Measurements from ENCODE around the gene CDC42. TPM values are rescaled to one million over a fixed set of nuclear protein-coding genes. Genes with fewer than 3 reads are reported as not detected.

The CDC42 gene
- total RNA-seq, 1 experiment from 2014 or later: 150 TPM

DNA sequence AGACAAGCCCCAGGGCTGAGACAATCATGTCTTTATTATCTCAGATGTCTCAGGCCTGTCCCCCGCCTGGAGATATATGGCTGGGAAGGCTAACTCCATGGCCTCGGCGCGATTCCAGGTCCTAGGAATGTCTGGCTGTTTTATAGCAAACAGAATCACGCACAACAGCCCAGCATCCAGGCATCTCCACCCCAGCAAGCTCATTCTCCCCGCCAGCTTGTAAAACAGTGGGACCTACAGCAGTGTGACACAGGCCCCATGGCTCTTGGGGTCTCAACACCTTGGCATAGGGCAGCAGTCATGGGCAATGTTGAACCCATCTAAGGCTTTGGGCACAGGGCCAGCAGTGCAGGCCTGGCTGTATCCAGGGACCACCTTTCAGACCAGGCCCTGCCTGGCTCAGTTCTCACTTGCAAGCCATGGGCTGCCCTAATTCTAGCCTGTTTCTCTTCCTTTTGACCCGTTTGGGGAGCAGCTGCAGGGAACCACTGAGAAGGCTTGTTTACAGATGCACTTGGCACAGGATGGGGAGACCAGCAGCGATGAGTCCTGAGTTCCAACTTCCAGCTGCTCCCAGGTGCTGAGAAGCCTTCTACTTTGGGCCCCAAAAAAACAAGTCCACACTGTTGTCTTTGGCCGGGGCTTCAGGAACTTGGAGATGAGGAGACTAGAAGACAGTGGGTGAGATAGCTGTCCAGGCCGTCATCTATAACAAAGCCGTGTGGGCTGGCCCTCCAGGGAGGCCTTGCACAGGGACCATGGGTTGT lies 56.0 kb downstream of the CDC42 start:
- DNase-seq (ENCODE audit: low spot score): no peak

DNA sequence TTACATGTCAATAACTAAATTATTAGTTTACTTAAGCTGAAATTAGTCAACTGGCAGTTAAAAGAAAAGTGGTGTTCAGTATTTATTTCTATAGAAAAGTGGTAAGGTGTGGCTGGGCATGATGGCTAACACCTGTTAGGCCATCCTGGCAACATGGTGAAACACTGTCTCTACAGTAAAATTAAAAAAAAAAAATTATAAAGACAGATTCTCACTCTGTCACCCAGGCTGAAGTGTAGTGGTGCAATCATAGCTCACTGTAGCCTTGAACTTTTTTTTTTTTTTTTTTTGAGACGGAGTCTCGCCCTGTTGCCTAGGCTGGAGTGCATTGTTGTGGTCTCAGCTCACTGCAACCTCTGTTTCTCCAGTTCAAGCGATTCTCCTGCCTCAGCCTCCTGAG lies 57.5 kb downstream of the CDC42 start:
- no peak for DNase-seq (ENCODE audit: low spot score)

DNA sequence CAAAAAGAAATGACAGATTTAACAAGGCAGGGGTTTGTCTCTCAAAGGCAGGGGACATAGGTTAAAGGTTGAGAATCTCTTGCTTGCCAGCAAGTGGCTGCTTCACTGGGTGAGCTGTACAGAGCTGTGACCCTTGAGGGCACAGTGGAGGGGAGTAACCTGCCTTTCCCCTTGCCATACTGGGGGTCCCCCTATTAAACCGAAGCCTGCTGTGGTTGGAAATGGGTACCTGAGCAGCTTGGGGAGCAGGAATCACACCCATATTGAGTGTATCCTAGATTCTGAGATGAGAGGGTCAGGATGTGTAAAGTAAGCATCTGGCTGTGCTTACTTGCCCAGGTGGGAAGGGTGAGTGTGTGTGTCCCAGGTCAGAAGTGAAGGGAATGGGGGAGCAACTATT lies 58.6 kb downstream of the CDC42 start:
- DNase-seq (ENCODE audit: low spot score): no peak

DNA sequence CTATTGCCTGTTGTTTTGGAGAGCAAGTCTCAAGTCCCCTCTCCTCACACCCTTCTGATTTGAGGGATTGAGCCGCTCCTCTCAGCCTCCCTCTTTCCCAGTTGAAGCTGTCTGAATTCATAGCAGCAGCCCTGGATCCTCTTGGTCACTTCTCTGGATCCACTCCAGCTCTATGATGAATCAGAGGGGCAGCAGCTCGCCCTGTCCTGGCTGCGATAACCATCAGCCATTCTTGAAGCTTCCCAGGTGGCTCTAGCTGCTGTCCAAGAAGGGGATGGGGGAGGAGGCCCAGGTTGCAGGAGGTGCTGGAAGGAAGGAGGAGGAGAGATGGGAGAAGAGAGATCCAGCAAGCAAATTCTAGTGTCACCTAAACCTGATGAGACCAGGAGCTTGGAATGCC lies 59.1 kb downstream of the CDC42 start:
- DNase-seq (ENCODE audit: low spot score): no peak

DNA sequence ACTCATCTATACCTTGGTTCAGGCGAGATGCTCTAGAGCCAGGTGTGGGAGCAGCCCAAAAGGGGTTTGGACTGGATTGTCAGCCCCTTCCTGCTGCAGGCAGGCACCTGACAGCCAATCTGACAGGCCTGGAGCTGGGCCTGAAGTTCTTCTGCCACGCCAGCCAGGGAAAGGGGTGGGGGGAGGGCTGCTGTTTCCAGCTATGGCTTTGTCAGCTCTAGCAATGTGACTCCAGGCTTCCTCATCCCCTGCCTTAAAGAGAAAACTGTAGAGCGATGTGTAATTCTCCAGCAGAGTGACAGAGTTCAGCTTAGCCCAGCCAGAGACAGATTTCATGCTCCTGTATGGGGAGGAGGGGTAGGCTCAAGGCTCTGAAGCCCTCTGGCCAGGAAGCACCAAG lies 60.0 kb downstream of the CDC42 start:
- DNase-seq (ENCODE audit: low spot score): no peak

DNA sequence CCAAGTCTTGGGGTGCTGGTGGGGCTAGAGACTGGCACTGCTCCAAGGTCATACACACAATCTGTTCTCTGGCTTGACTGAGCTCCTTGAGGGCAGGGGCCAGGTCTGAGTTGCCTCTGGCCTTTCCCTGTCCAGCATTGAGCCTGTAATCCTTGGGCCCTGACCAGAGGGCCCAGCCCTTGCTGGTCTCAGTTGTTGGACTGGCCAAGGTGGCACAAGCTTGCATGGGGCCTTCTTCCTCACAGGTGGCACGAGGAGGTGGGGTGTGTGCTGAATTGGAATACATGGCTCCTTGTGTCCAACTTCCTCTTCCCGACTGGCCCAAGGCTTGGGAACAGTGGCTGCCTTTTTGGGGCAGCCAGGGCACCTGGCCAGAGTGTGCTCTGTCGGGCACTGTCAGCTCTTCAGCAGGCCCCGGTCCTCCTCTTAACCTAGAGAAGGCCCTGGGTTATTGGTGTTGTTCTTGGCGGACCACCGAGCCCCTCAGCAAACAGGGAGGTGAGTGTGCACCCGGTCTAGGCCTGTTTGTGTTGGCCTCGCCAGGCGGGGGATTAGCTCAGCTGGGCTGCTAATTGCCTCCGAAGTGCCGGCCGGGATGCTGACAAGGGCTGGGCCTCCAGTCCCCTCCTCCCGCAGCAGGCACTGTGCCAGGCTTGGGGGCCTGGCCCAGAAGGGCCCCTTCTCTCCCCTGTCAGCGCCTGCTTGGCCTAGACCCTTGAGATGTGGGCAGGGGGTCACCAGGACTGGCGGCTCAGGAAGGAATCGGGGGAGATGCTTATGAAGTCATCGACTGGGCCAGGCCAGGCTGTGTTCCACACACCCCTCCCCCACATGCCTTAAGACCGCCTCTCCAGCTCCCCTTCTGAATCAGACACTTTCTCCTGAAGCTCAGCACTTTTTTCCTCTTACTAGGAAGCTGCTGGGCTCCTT lies 61.8 kb downstream of the CDC42 start:
- DNase-seq (ENCODE audit: low spot score): no peak

DNA sequence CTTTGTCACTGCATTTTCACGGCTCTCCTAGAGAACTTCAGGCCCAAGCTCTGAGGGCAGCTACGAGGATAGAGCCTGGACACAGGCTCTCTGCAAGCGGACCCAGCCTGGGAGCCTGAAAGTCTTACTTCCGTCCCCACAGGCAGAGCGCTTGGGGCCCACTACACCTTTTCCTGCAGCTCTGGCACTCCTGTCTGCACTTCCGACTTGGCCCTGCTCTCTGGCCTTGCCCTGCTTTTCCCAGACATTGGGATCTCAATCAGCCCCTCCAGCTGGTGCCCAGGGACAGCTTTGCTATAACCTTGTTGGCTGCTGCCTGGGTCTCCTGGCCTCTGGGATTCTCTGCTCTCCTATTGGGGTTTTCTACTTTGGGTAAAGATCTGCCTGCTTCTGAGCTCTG lies 62.8 kb downstream of the CDC42 start:
- DNase-seq (ENCODE audit: low spot score): no peak

DNA sequence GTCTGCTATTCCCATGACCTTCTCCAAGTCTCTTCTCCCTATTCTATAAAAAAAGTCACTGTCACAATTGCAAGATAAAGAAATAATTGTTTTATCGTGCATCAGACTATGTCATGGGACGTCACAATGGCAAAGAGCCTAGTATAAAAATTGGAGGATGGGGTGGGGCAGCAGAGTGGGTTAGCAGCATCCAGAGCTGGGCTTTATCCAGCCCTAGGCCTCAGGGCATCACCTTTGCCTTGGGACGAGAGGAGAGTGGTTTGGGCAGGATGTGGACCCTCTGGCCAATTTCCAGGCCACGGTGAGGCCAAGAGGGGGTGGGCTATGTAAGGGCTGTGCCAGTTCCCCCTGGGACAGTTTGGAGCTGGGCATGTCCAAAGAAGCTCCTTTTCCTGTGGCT lies 64.7 kb downstream of the CDC42 start:
- DNase-seq (ENCODE audit: low spot score): no peak

DNA sequence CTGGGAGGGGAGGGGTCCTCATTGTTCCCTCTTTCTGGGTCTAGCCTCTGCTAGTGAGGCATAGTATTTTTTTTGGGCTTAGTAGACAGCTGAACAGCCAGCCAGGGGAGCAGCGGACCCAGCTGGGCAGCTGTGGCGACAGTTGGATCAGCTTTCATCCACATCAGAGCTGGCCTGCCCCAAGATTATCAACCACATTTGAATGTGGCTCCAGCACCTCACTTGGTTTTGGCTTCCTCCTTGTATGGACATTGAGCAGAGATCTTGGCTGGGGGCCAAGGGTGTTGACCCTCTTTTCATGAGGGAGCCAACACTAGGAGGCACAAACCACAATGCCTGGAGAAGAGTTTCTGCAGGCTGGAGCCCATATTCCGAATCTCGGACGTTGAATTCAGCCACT lies 65.3 kb downstream of the CDC42 start:
- DNase-seq (ENCODE audit: low spot score): no peak

DNA sequence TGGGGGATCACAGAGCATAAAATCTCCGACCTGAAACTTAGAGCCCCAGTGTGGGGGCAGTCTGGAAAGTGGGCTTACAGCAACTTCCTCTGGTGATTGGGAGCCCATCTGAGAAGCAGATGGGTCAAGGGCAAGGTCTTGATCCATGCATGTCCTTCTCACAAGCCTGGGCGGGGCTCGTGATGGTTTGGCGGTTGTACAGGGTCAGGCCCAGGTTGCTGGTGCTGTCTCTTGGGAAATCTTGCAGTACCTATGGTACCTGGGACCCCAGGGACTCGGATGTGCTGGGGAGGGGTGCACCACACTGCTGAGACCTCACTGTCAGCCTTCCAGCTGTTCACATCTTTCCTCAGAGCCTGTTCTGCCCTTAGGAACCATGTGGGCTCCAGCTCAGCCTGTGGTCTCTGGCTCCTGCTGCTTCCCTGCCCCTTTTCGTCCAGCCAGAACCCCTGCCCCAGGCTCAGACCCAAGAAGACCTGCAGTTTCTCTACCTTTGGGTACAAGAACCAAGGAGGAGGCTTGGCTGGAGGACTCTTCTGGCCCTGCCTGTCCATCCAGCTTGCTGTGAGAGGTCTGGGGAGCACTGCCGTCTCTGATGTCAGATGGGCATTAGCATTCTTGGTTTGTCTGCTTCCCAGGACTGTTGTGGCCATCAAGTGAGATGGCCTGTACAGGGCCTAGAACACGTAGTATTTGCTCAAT lies 65.9 kb downstream of the CDC42 start:
- DNase-seq (ENCODE audit: low spot score): no peak

DNA sequence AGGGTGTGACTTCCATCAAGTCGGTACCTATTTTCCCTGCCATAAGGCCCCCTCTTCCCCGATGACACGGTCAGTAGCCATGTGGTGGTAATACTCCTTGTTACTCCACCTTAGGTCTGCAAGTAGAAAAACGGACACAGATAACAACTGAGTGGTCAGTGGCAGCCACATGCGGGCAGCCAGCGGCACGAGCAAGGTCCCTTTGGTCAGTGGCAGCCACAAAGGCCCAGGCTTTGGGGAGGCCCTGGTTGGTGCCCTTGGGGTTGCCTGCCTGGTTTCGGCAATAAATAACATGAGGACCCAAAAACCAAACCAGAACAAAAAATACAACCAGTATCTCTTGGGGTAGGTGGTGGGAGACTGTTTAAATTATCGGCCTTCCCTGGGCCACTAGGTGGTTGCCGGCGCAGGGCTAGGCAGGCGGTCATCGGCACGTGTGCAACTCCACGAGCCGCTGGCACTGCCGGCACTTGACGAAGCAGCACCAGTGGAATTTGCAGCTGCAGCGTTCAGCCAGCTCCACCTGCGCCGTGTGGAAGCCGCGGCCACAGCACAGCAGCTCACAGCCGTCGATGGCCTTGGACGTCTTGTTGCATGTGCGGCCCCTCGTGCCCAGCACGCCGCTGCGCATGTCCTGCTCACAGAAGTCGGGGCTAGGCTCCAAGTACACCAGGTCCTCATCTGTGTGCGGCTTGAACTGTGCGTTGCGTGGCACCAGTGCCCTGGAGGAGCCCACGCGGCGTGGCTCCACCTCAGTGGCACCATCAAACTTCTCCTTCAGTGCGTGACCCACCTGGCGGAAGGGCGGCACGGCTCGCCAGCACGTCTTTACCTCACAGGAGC lies 67.3 kb downstream of the CDC42 start:
- no peak for DNase-seq (ENCODE audit: low spot score)

DNA sequence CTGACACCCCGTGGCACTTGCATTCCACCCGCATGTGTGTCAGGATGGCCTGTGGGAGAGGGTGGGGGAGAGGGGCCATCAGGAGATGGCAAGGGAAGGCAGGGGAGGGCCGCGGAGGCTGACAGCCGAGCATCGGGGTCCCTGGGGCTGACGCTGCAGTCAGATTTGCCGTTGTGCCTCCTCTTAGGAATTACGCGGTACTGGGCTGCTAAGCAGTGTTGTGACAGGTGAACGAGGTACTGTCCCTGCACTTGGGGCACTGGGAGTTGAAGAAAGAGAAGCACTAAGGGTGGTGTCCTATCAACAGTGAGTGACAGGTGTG lies 67.9 kb downstream of the CDC42 start:
- DNase-seq (ENCODE audit: low spot score): no peak

DNA sequence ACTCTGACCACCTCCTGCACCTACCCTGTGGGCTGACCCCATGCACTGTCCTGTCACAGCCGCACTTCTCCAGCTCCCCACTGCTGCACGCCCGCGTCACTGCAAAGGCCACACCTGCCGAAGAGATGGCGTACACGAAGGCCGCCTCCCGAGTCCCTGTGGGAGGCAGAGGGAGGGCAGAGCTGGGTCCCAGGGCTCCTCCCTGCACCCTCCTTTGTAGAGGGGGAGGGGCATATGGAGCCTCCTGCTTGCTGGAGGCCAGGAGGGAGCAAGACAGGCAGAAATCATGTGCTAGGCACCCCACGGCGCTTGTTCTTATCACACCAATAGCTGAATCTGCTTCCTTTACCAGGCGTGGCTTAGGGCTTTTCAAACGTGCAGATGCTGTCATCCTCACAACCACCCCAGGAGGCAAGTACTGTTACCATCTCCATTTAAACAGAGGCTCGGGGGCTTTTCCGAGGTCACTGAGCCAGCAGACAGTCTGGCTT lies 69.0 kb downstream of the CDC42 start:
- no peak for DNase-seq (ENCODE audit: low spot score)

DNA sequence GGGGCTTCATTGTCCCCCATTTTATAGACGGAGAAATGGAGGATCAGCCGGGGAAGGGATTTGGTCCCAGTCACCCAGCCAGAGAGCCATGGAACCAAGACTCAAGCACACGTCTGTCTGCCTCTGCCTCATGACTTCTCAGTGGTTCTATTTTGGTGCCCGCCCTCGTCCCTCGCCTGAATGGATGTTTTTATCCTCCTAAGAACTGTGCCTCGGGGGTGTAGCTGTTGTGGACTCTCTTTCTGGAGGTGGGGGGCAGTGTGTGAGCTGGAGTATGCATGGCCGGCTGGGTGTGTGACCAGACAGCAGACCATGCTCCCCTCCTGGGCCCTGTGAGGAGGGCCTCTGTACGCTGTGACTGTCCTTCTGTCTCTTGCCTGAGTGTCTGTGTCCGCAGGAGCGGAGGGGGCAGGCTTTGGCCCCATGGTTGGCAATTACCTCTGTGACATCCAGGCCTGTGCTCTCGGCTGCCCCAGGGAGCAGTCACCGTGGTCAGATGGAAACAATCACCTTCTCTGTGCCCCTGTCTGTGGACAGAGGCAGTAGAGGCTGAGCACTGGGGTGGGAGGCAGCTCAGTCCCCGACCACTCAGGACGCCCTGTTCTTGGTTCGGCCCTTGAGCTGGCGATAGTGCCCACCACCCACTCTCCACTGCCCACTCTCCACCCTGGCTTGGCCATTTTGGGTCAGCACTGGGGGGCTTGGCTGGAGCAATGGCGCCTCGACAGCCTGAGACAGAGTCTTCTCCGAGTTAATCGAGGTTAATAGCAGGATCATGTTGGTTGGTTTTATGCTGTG lies 70.0 kb downstream of the CDC42 start:
- no peak for DNase-seq (ENCODE audit: low spot score)

DNA sequence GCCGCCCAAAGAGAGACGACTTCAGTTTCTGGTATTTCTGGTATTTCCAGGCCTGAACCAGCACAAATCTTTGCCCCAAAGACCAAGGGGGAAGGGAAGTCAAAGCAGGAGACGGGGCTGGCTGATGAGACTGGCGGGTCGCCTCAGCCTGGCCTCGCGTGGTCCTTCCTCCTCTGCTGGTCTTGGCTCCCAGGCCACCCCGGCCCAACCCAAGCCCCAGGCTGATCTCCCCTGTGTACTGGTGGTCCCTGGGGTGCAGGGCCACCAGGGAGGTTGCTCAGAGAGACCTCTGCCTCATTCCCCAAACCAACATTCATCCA lies 70.5 kb downstream of the CDC42 start:
- no peak for DNase-seq (ENCODE audit: low spot score)

DNA sequence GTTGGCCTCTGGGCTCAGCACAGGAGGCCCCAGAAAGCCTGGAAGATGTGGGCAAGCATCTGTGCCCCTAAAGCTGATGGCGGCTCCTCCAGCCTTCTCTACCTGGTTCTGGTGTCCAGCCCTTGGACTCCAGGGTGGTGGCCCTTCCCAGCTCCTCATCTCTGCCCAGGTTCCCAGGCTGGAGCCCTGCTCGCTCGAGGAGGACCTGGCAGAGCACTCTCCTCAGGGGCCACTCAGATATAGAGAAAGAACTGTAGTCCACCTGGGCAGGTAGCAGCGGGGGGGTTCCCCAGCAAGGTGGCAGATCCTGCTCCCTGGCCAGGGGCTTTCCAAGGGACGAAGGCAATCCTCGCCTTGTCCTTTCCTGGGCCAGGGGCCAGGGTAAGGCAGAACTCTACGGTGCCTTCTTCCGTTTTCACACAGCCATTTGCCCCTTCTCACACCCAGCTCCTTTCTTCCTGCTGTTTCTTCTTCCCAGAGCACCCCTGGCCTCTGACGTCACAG lies 71.4 kb downstream of the CDC42 start:
- DNase-seq (ENCODE audit: low spot score): no peak

DNA sequence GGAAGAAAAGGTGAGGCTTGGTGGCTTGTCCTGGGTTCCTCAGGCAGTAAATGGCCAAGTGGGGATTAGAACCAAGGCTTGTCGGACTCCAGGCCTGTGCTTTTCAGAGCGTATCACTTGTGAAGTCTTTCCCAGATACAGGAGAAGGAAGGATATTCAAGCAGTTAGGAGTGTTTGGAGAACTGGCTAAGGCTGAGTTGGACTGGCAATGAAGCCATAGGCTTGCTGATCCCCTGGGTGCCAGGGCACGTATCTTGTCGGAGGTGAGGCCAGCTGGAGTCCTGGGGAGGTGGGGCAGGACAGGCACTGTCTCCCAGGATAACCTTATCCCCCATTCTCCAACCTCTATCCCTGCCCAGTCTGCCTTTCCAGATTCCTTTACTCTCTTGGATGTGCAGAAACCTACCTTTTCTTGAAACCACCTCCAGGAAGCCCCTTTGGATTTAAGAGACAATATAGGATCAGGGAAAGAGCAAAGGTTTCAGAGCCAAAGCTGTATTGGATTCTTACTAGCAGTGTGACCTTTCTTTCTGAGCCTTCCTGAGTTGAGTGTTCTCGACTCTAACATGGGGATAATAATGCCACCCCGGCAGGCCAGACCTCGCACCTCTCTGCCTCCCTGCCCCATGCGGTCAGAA lies 72.2 kb downstream of the CDC42 start:
- DNase-seq (ENCODE audit: low spot score): no peak

DNA sequence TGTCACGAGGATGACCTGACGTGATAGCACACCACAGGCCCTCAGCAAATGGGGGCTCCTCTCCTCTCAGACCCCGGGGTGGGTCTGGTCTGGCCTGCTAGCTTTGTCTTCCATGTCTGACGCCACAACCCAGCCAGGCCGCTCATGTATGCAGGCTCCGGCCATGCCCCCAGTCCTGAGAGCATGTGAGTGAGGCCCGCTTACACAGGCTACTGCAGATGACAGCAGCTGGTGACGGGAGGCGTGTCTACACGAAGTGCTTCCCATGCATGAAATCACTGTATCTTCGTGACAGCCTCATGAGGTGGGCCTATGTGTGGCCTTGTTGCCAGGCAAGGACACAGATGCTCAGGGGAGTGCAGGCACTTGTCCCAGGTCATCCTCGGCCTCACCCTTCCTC lies 74.0 kb downstream of the CDC42 start:
- no peak for DNase-seq (ENCODE audit: low spot score)

DNA sequence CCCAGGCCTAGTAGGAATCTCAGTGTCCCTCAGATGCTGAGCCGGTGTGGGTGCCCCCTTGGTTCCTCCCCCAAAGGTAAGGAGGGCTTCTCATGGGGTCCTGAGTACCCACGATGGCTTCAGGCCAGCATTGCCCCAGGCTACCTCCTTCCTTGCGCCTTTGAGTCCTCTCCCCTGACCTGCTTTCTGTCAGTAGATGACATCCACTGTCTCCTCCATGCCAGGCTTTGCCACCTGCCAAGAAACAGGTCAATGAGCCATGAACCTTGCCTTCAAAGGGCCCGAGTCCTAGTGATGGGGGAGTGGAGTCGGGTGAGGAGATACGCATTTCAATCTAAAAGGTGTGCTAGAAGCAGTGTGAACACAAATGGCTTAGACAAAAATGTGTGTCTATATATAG lies 74.7 kb downstream of the CDC42 start:
- no peak for DNase-seq (ENCODE audit: low spot score)

DNA sequence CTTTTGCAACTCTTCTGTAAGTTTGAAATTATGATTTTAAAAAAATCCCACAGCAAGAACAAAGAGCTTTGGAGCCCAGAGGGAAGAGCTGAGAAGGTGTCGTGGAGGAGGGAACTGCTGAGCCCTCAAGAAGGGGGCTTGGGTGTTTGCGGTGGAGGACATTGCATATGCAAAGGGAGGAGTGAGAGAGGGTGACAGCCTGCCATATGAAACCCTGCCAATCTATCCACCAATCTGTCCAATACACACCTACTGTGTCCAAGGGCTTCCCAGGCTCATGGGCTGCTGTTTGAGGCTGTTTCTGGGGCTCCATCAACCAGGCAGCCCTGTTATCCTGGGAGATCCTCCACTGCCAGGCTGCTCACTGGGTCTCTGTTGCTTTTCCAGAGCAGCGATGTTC lies 75.2 kb downstream of the CDC42 start:
- DNase-seq (ENCODE audit: low spot score): no peak

Measured in HT-29 (cell line).